ENCODE measurements around the gene C10orf95.

Gene C10orf95

DNA sequence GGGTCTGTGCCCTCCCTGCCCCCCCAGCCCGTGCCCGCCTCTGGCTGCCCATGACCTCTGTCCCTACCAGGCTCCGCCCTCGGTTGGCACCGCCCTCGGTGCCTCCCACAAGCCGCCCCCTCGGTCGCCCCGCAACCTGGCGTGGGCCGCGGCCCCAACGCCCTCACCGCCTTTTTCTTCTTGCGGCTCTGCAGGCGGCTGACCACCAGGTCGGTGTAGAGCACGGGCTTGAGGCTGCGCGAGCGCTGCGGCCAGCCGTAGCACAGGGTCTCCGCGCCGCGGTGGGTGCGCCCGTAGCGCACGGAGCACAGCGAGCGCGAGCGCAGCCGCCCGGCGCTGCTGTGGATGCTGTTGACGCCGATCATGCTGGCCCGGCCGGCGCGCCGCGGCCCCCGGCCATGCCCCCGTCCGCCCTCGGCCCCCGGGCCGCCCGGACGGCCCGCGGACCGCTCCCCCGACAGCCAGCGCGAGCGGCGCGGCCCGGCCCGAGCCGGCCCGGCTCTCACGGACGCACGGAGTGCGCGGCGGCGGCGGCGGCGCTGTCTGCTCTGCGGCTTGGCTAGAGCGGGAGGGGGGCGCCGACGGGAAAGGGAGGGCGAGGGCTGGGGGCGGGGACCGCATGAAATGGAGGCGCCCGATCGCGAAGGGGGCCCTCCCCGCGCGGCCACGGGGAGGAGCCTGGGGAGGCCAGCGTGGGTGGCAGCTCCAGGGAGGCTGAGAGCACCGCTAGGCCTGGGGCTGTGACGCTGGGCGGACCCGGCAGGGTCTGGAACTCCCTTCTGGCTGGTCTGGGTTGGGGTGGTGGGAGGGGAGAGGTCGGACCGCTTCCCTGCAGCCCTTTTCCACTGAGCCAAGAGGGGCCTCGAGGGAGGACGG, 42.4 kb downstream of the C10orf95 start:
- H3K4me3 ChIP-seq (ENCODE audit: control insufficient read depth, low read depth, low read length) = peak overlapping the region; percentile 37
- TF ChIP-seq CTCF (IDR thresholded peaks at IDR 0.05; ENCODE audit: control insufficient read depth, insufficient read depth, low read depth, low read length, missing control alignments) = no peak
- DNase-seq (ENCODE audit: low read depth) = no peak

DNA sequence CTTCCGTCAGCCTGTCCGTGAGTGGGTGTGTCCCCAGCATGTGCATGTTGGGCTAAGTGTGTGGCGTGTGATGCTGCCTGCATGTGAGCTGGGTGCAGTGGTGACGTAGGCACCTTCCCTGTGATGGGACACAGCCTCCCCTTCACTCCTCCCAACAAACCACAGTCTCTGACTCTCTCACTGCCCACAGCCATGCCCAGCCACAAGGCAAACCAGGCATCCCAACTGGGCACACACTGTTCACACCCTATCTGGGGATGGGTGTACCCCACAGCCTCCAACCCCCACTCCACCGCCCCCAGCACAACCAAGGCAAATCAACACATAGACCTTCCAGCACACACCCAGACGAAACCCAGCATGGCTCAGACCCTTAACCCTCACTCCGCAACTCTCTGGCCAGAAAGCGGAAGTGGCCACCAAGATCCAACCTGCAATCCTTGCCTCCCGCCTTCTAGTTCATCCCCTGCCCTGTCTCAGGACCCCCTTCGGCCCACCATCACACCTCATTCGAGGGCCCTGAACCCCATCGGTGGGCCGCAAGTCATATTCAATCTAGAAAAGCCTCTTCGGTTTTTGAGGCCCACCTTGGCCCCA, 43.1 kb downstream of the C10orf95 start:
- no peak for DNase-seq (ENCODE audit: low read depth)
- H3K4me3 ChIP-seq (ENCODE audit: control insufficient read depth, low read depth, low read length) = peak overlapping the region; percentile 33
- TF ChIP-seq CTCF (IDR thresholded peaks at IDR 0.05; ENCODE audit: control insufficient read depth, insufficient read depth, low read depth, low read length, missing control alignments) = no peak

DNA sequence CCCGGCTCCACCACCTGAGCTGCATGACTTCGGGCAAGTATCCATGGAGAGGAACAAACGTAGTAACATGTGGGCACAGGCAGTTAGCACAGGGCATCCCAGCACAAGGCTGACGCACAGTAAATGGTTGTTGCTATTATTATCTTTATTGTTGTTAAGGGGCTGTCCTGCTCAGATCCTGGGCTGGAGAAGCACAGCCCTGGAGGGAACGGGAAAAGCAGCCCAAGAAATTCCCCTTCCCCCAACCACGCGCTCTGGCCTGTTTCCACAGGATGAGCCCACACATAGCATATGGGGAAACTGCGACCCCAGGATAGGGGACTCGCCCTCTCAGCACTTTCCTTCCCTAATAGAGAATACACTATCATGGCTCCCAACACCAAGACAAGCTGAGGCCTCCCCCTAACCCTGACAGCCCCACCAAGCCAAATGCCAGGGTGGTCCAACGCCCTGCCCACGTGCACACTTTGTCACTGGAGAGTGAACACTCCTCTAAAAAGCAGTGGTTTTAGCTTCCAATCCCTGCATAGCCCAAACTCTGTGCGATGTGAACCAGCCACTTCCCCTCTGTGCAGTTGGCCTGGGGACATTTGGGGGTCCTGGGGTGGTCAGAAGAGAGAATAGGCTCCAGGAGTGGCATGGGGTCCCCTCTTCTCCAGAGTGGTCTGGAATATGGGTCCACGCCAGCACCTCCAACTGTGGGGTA, 43.8 kb downstream of the C10orf95 start:
- TF ChIP-seq CTCF (IDR thresholded peaks at IDR 0.05; ENCODE audit: control insufficient read depth, insufficient read depth, low read depth, low read length, missing control alignments) = no peak
- DNase-seq (ENCODE audit: low read depth) = no peak
- no peak overlapping the region for H3K4me3 ChIP-seq (ENCODE audit: control insufficient read depth, low read depth, low read length)

- TF ChIP-seq CTCF (IDR thresholded peaks at IDR 0.05; ENCODE audit: control insufficient read depth, insufficient read depth, low read depth, low read length, missing control alignments) = no peak
- H3K4me3 ChIP-seq (ENCODE audit: control insufficient read depth, low read depth, low read length) = no peak overlapping the region
- no peak for DNase-seq (ENCODE audit: low read depth)
Measured at GRCh38 chr10:102406815-102407214, 44.5 kb downstream of the C10orf95 start.

DNA sequence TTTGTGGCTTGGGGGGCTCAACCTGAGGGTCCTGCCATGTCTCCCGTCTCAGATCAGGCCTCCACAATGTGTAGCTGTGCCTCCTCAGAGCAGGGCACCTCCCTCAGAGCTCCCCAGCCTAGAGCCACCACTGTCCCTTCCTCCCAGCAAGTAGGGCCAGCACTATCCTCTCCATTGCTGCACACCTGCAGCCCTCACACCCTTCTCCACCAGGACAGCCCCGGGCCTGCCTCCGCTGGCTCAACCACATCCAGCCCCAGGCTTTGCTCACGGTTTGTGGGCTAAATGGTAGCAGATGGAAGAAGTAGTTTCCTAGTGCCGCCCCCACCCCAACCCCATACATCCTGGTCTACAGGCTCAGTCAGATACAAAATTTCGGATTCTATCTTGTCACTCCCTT, 45.7 kb downstream of the C10orf95 start:
- no peak for TF ChIP-seq CTCF (IDR thresholded peaks at IDR 0.05; ENCODE audit: control insufficient read depth, insufficient read depth, low read depth, low read length, missing control alignments)
- DNase-seq (ENCODE audit: low read depth) = no peak
- no peak overlapping the region for H3K4me3 ChIP-seq (ENCODE audit: control insufficient read depth, low read depth, low read length)

GRCh38 chr10:102405108-102405571, 46.2 kb downstream of the C10orf95 start:
- no peak for DNase-seq (ENCODE audit: low read depth)
- H3K4me3 ChIP-seq (ENCODE audit: control insufficient read depth, low read depth, low read length) = no peak overlapping the region
- no peak for TF ChIP-seq CTCF (IDR thresholded peaks at IDR 0.05; ENCODE audit: control insufficient read depth, insufficient read depth, low read depth, low read length, missing control alignments)
